GM23338 (cell line): ENCODE measurements around the gene WBP11. TPM values are rescaled to one million over a fixed set of nuclear protein-coding genes. Genes with fewer than 3 reads are reported as not detected.

Experiments used
- ATAC-seq: fragments of 200-7000 bp; cut with Tn5 transposase; 3 replicates; pipeline ENCODE4 v1.9.1; 2020
- DNase-seq: peaks from one replicate; pipeline ENCODE4 v3.0.0-alpha.2; 2015; ENCODE audit warnings: low spot score
- H2AFZ ChIP-seq: fragments of 200-600 bp; sonication (generic); 2 replicates; pipeline ENCODE4 v1.8.0; 2016; ENCODE audit warnings: antibody characterized with exemption, mild to moderate bottlenecking, moderate library complexity
- H3F3A ChIP-seq: fragments of 200-600 bp; sonication (generic); replicated peaks from 2 replicates; pipeline ENCODE4 v1.8.0; 2017; ENCODE audit warnings: antibody characterized with exemption, mixed run types, low read depth
- H3K27ac ChIP-seq: fragments of 200-600 bp; sonication (generic); 2 replicates; pipeline ENCODE4 v1.6.1; 2016; ENCODE audit warnings: low read depth
- H3K27me3 ChIP-seq: fragments of 200-600 bp; sonication (generic); 2 replicates; pipeline ENCODE4 v1.8.0; 2016; ENCODE audit warnings: mild to moderate bottlenecking, mixed run types, moderate library complexity; ENCODE audit not compliant: insufficient read depth
- H3K36me3 ChIP-seq: fragments of 200-600 bp; sonication (generic); 2 replicates; pipeline ENCODE4 v1.8.0; 2016; ENCODE audit warnings: mild to moderate bottlenecking; ENCODE audit not compliant: insufficient read depth
- H3K4me1 ChIP-seq: fragments of 200-600 bp; sonication (generic); 2 replicates; pipeline ENCODE4 v1.8.0; 2016; ENCODE audit warnings: mild to moderate bottlenecking, moderate library complexity; ENCODE audit not compliant: insufficient read depth
- H3K4me2 ChIP-seq: fragments of 200-600 bp; sonication (generic); 2 replicates; pipeline ENCODE4 v1.7.1; 2017; ENCODE audit warnings: mixed run types
- H3K4me3 ChIP-seq: fragments of 200-600 bp; sonication (generic); 2 replicates; pipeline ENCODE4 v1.6.1; 2016; ENCODE audit warnings: mixed run types
- H3K79me2 ChIP-seq: fragments of 200-600 bp; sonication (generic); replicated peaks from 2 replicates; pipeline ENCODE4 v1.8.0; 2017; ENCODE audit warnings: mild to moderate bottlenecking; ENCODE audit not compliant: insufficient read depth
- H3K9me2 ChIP-seq: fragments of 200-600 bp; sonication (generic); 2 replicates; pipeline ENCODE4 v1.8.0; 2017; ENCODE audit not compliant: insufficient read depth
- H4K20me1 ChIP-seq: fragments of 200-600 bp; sonication (generic); replicated peaks from 2 replicates; pipeline ENCODE4 v1.8.0; 2017; ENCODE audit warnings: mild to moderate bottlenecking; ENCODE audit not compliant: insufficient read depth
- H3K27ac Mint-ChIP-seq: 2 replicates; pipeline ENCODE4 v1.8.0; 2020; ENCODE audit warnings: inconsistent platforms, mild to moderate bottlenecking, moderate library complexity, mixed read lengths
- H3K27me3 Mint-ChIP-seq: 3 replicates; pipeline ENCODE4 v1.8.0; 2022; ENCODE audit warnings: low read depth, mild to moderate bottlenecking, moderate library complexity, mixed read lengths, inconsistent platforms; ENCODE audit not compliant: insufficient read depth, poor library complexity
- H3K36me3 Mint-ChIP-seq: 3 replicates; pipeline ENCODE4 v1.8.0; 2021; ENCODE audit warnings: low read depth, mild to moderate bottlenecking, inconsistent platforms, moderate library complexity, mixed read lengths
- H3K4me1 Mint-ChIP-seq: 3 replicates; pipeline ENCODE4 v1.8.0; 2020; ENCODE audit warnings: mild to moderate bottlenecking, inconsistent platforms, mixed read lengths
- H3K4me3 Mint-ChIP-seq: 3 replicates; pipeline ENCODE4 v1.8.0; 2021; ENCODE audit warnings: moderate library complexity, mild to moderate bottlenecking, inconsistent platforms, mixed read lengths
- H3K9me3 Mint-ChIP-seq: 3 replicates; pipeline ENCODE4 v1.8.0; 2020; ENCODE audit warnings: moderate library complexity, mild to moderate bottlenecking, inconsistent platforms, mixed read lengths
- CREB1 ChIP-seq: fragments of 250-450 bp; sonication (Bioruptor Pico); IDR thresholded peaks from 2 replicates; pipeline ENCODE4 v1.5.0; 2020; ENCODE audit warnings: low read depth, mild to moderate bottlenecking, moderate library complexity
- JUNB ChIP-seq: IDR thresholded peaks from one replicate; pipeline ENCODE4 v1.6.1; 2016; ENCODE audit warnings: antibody characterized with exemption; ENCODE audit not compliant: unreplicated experiment
- NANOG ChIP-seq: IDR thresholded peaks from 2 replicates; pipeline ENCODE4 v1.6.1; 2016; ENCODE audit warnings: antibody characterized with exemption, borderline replicate concordance
- POLR2AphosphoS5 ChIP-seq: IDR thresholded peaks from 2 replicates; pipeline ENCODE4 v1.6.1; 2016; ENCODE audit warnings: antibody characterized with exemption, low read depth
- STAT1 ChIP-seq: IDR thresholded peaks from one replicate; pipeline ENCODE4 v1.6.1; 2016; ENCODE audit warnings: antibody characterized with exemption; ENCODE audit not compliant: unreplicated experiment
- ZNF331 ChIP-seq: fragments of 250-450 bp; sonication (Bioruptor Pico); IDR thresholded peaks from 2 replicates; pipeline ENCODE4 v1.5.0; 2020; ENCODE audit warnings: low read depth, mild to moderate bottlenecking, moderate library complexity
- ZNF462 ChIP-seq: fragments of 250-450 bp; sonication (Bioruptor Pico); IDR thresholded peaks from 2 replicates; pipeline ENCODE4 v1.5.0; 2020; ENCODE audit warnings: mild to moderate bottlenecking, moderate library complexity
- long read RNA-seq: library from polyadenylated mRNA; unstranded; transcript quantifications from one replicate; pipeline ENCODE4 v2.0.0, GENCODE V29; 2020; ENCODE audit not compliant: unreplicated experiment
- polyA plus RNA-seq: library from polyadenylated mRNA; unstranded; fragments of >200 nt; fragmentation: Nextera tagmentation; extraction: Ambion mirVana; gene quantifications from 2 replicates; pipeline ENCODE4 v1.2.1, GENCODE V29; 2016
- total RNA-seq: library from RNA; depleted of rRNA; stranded (reverse); fragments of >200 nt; shearing (Covaris generic); gene quantifications from 2 replicates; pipeline ENCODE4 v1.2.3, GENCODE V29; 2014; rRNA removed
- TF ChIP-seq, protein P1 (sequence below): IDR thresholded peaks from 2 replicates; pipeline ENCODE4 v1.6.1; 2016; ENCODE audit warnings: antibody characterized with exemption

The WBP11 gene
- 33.8 and 57.1 TPM in 2 replicates for total RNA-seq
- polyA plus RNA-seq = 138 and 148 TPM in 2 replicates
- long read RNA-seq, full-length matches to known transcripts = 11 of 15 reads
- long read RNA-seq, partial matches to known transcripts = 4 of 15 reads
- long read RNA-seq, other reads (novel, unspliced or antisense) = 0 of 15 reads

GRCh38 chr12:14803011-14803829, at the start of gene WBP11, which contains the start of gene C12orf60:
Gene WBP11, minus strand, starts transcription at chr12:14803478. Its CDS starts 2,095 bp downstream, at chr12:14801383.
Gene C12orf60, plus strand, starts transcription at chr12:14803670. Its CDS starts 19,266 bp downstream, at chr12:14822936.
- Histone ChIP-seq H3F3A (no peaks in the 10 kb centered on the region), H3K4me1 (peaks cover 10% of the 10 kb centered on the region; the same call in 1 of the 2 replicates), H3K27ac (0 out of 2 replicates have a peak within 1 kb of the TSS, but pooled peaks have one; percentile 1), H3K36me3 (peaks cover 11% of the 10 kb centered on the region; the same call in 1 of the 2 replicates), H3K4me3 (peak within 1 kb of the TSS; percentile 78), H3K4me2 (peak within 1 kb of the TSS; percentile 86), H3K27me3 (no peaks in the 10 kb centered on the region), H3K9me2 (no peaks in the 10 kb centered on the region), H3K79me2 (peaks cover 48% of the 10 kb centered on the region), H4K20me1 (0 out of 2 replicates have a peak, but pooled peaks cover 9% of the 10 kb centered on the region), H2AFZ (peak within 1 kb of the TSS; percentile 49; the same call in 1 of the 2 replicates)
- Mint-ChIP-seq H3K9me3 (no peaks in the 10 kb centered on the region), H3K27ac (no peak within 1 kb of the TSS), H3K27me3 (no peaks in the 10 kb centered on the region), H3K4me3 (no peak within 1 kb of the TSS), H3K36me3 (peaks cover 14% of the 10 kb centered on the region), H3K4me1 (peaks cover 7% of the 10 kb centered on the region; the same call in 1 of the 3 replicates)
- DNase-seq (peak; percentile 99), ATAC-seq (peak; percentile 99)
- no peak for TF ChIP-seq ZNF331 (CRISPR knock-in tag)
- TF ChIP-seq STAT1 = no peak
- TF ChIP-seq, protein P1, sequence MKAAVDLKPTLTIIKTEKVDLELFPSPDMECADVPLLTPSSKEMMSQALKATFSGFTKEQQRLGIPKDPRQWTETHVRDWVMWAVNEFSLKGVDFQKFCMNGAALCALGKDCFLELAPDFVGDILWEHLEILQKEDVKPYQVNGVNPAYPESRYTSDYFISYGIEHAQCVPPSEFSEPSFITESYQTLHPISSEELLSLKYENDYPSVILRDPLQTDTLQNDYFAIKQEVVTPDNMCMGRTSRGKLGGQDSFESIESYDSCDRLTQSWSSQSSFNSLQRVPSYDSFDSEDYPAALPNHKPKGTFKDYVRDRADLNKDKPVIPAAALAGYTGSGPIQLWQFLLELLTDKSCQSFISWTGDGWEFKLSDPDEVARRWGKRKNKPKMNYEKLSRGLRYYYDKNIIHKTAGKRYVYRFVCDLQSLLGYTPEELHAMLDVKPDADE = no peak; the same call in 1 of the 2 replicates
- TF ChIP-seq JUNB = no peak
- TF ChIP-seq POLR2AphosphoS5 = peak; percentile 94
- peak; percentile 91 for TF ChIP-seq CREB1 (CRISPR knock-in tag)
- no peak for TF ChIP-seq ZNF462 (CRISPR knock-in tag)
- no peak for TF ChIP-seq NANOG
